Measurements from ENCODE around the gene CASP8. TPM values are rescaled to one million over a fixed set of nuclear protein-coding genes. Genes with fewer than 3 reads are reported as not detected.

Gene CASP8
- total RNA-seq, 1 donor from 2014 or later: 2.1 TPM

GRCh38 chr2:201218780-201219179 lies 41.6 kb upstream of the CASP8 start:
- H4K20me1 ChIP-seq (ENCODE audit: low read depth): no peaks in the 10 kb centered on the region
- no peak overlapping the region for H3K9ac ChIP-seq
- H3K27ac ChIP-seq: no peak overlapping the region
- H3K4me2 ChIP-seq: no peak overlapping the region
- peaks cover 2% of the 10 kb centered on the region for H3K27me3 Mint-ChIP-seq (ENCODE audit: insufficient read depth, low read depth)
- TF ChIP-seq, protein P1, sequence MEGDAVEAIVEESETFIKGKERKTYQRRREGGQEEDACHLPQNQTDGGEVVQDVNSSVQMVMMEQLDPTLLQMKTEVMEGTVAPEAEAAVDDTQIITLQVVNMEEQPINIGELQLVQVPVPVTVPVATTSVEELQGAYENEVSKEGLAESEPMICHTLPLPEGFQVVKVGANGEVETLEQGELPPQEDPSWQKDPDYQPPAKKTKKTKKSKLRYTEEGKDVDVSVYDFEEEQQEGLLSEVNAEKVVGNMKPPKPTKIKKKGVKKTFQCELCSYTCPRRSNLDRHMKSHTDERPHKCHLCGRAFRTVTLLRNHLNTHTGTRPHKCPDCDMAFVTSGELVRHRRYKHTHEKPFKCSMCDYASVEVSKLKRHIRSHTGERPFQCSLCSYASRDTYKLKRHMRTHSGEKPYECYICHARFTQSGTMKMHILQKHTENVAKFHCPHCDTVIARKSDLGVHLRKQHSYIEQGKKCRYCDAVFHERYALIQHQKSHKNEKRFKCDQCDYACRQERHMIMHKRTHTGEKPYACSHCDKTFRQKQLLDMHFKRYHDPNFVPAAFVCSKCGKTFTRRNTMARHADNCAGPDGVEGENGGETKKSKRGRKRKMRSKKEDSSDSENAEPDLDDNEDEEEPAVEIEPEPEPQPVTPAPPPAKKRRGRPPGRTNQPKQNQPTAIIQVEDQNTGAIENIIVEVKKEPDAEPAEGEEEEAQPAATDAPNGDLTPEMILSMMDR (IDR thresholded peaks at IDR 0.05): no peak
- no peak for TF ChIP-seq EZH2phosphoT487 (IDR thresholded peaks at IDR 0.05)
- no peak for TF ChIP-seq EZH2 (IDR thresholded peaks at IDR 0.05)
- no peaks in the 10 kb centered on the region for H3K79me2 ChIP-seq (ENCODE audit: low read depth)
- H3K36me3 ChIP-seq: no peaks in the 10 kb centered on the region
- H3F3A ChIP-seq (ENCODE audit: low read depth): no peaks in the 10 kb centered on the region
- no peak overlapping the region for H2AFZ ChIP-seq (replicated peaks)
- H3K27me3 ChIP-seq: no peaks in the 10 kb centered on the region
- H3K27ac Mint-ChIP-seq: no peak overlapping the region
- H3K4me1 ChIP-seq: peaks cover 12% of the 10 kb centered on the region
- H3K4me1 Mint-ChIP-seq: peaks cover 11% of the 10 kb centered on the region
- no peaks in the 10 kb centered on the region for H3K36me3 Mint-ChIP-seq
- no peaks in the 10 kb centered on the region for H3K9me3 Mint-ChIP-seq
- no peaks in the 10 kb centered on the region for H3K9me3 ChIP-seq (ENCODE audit: low read depth)
- no peak overlapping the region for H3K4me3 ChIP-seq
- H3K4me3 Mint-ChIP-seq: no peak overlapping the region
- no peak for DNase-seq (ENCODE audit: low spot score)

DNA sequence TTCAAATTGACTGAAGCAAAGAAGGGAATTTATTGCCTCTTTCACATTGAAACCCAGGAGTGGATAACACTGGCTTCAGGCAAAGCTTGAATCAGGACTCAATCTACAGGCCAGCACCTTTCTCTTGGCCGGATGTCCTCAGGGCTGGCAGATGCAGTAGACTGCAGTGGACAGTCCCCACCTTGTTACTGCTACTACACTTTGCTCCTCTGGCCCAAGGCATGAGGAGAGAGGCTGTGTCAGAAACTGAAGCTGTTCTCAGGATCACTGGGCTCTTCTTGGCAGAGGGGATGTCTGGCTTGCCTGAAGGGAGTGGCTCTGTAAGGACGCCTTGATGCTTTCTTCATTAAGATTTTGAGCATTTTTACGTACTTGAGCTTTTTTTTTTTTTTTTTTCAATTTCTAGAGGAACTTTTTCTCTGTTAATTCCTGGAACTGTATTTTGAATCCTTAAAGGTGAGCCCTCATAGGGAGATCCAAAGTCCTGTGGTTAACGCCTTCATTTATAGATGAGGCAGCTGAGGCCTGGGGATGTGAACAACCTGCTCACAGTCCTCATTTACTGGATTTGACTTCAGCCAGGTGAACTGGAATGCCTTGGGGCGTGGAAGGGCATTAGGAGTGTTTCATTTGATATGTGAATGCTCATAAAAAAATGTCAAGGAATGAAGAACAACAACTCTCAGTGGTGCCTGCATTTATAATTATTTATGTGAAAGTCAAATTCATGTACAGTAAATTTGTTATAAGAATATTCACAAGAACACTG lies 40.8 kb upstream of the CASP8 start:
- H3K4me1 ChIP-seq: peaks cover 12% of the 10 kb centered on the region
- H3K4me3 ChIP-seq: no peak overlapping the region
- Mint-ChIP-seq H3K9me3 (no peaks in the 10 kb centered on the region), H3K4me3 (no peak overlapping the region), H3K4me1 (peaks cover 11% of the 10 kb centered on the region), H3K27ac (no peak overlapping the region), H3K27me3 (ENCODE audit: insufficient read depth, low read depth) (peaks cover 2% of the 10 kb centered on the region), H3K36me3 (no peaks in the 10 kb centered on the region)
- no peak overlapping the region for H2AFZ ChIP-seq (replicated peaks)
- H3K36me3 ChIP-seq: no peaks in the 10 kb centered on the region
- H3K79me2 ChIP-seq (ENCODE audit: low read depth): no peaks in the 10 kb centered on the region
- no peaks in the 10 kb centered on the region for H3K27me3 ChIP-seq
- no peaks in the 10 kb centered on the region for H3K9me3 ChIP-seq (ENCODE audit: low read depth)
- DNase-seq (ENCODE audit: low spot score): no peak
- H3K4me2 ChIP-seq: no peak overlapping the region
- no peak overlapping the region for H3K27ac ChIP-seq
- H3K9ac ChIP-seq: no peak overlapping the region
- H4K20me1 ChIP-seq (ENCODE audit: low read depth): no peaks in the 10 kb centered on the region
- H3F3A ChIP-seq (ENCODE audit: low read depth): no peaks in the 10 kb centered on the region
- no peak for TF ChIP-seq EZH2phosphoT487 (IDR thresholded peaks at IDR 0.05)
- TF ChIP-seq, protein P1 (IDR thresholded peaks at IDR 0.05): no peak
- no peak for TF ChIP-seq EZH2 (IDR thresholded peaks at IDR 0.05)

GRCh38 chr2:201220102-201220570 lies 40.2 kb upstream of the CASP8 start:
- Histone ChIP-seq H3K9ac (no peak overlapping the region), H3K9me3 (ENCODE audit: low read depth) (no peaks in the 10 kb centered on the region), H3F3A (ENCODE audit: low read depth) (no peaks in the 10 kb centered on the region), H3K4me1 (peaks cover 12% of the 10 kb centered on the region), H3K4me3 (no peak overlapping the region), H3K27ac (no peak overlapping the region), H3K36me3 (no peaks in the 10 kb centered on the region), H3K79me2 (ENCODE audit: low read depth) (no peaks in the 10 kb centered on the region), H2AFZ (replicated peaks) (peak overlapping the region; percentile 36), H4K20me1 (ENCODE audit: low read depth) (no peaks in the 10 kb centered on the region), H3K4me2 (no peak overlapping the region), H3K27me3 (no peaks in the 10 kb centered on the region)
- TF ChIP-seq EZH2phosphoT487 (IDR thresholded peaks at IDR 0.05): no peak
- TF ChIP-seq, protein P1 (IDR thresholded peaks at IDR 0.05): no peak
- TF ChIP-seq EZH2 (IDR thresholded peaks at IDR 0.05): no peak
- no peak overlapping the region for H3K4me3 Mint-ChIP-seq
- H3K4me1 Mint-ChIP-seq: peaks cover 11% of the 10 kb centered on the region
- DNase-seq (ENCODE audit: low spot score): peak; percentile 42
- H3K36me3 Mint-ChIP-seq: no peaks in the 10 kb centered on the region
- H3K9me3 Mint-ChIP-seq: no peaks in the 10 kb centered on the region
- H3K27ac Mint-ChIP-seq: no peak overlapping the region
- H3K27me3 Mint-ChIP-seq (ENCODE audit: insufficient read depth, low read depth): peaks cover 2% of the 10 kb centered on the region
